HepG2 (cell line): ENCODE results near the gene RNF114. TPM values are rescaled to one million over a fixed set of nuclear protein-coding genes. Genes with fewer than 3 reads are reported as not detected.

ENCODE experiments used
- CENPT ChIP-seq: sonication (generic); formaldehyde crosslinking; IDR thresholded peaks from 2 replicates; pipeline ENCODE4 v1.8.0; 2022; ENCODE audit warnings: low read depth, mild to moderate bottlenecking, moderate library complexity, missing genetic modification reagents
- EED ChIP-seq: sonication (generic); formaldehyde crosslinking; IDR thresholded peaks from 2 replicates; pipeline ENCODE4 v1.5.0; 2020; ENCODE audit warnings: mild to moderate bottlenecking, missing genetic modification reagents
- FOSL2 ChIP-seq: sonication (generic); formaldehyde crosslinking; IDR thresholded peaks from 2 replicates; pipeline ENCODE4 v1.4.0; 2020; ENCODE audit warnings: missing genetic modification reagents
- ZKSCAN8 ChIP-seq: IDR thresholded peaks from 2 replicates; pipeline ENCODE4 v1.6.1; 2016; ENCODE audit warnings: borderline replicate concordance, missing genetic modification reagents, missing compliant biosample characterization
- ZNF18 ChIP-seq: sonication (generic); formaldehyde crosslinking; IDR thresholded peaks from 2 replicates; pipeline ENCODE4 v1.8.0; 2022; ENCODE audit warnings: mild to moderate bottlenecking, missing genetic modification reagents; ENCODE audit not compliant: insufficient replicate concordance
- ZNF224 ChIP-seq: sonication (generic); formaldehyde crosslinking; IDR thresholded peaks from 2 replicates; pipeline ENCODE4 v1.5.0; 2020; ENCODE audit warnings: mild to moderate bottlenecking, missing genetic modification reagents
- ZNF253 ChIP-seq: sonication (generic); formaldehyde crosslinking; IDR thresholded peaks from 2 replicates; pipeline ENCODE4 v1.8.0; 2022; ENCODE audit warnings: mild to moderate bottlenecking, missing genetic modification reagents, borderline replicate concordance
- ZNF256 ChIP-seq: sonication (generic); formaldehyde crosslinking; conservative IDR thresholded peaks from 2 replicates; pipeline ENCODE4 v1.4.0; 2020; ENCODE audit warnings: missing genetic modification reagents
- ZNF292 ChIP-seq: sonication (generic); formaldehyde crosslinking; IDR thresholded peaks from 2 replicates; pipeline ENCODE4 v1.8.1; 2022; ENCODE audit warnings: mild to moderate bottlenecking, low read depth, missing genetic modification reagents, borderline replicate concordance
- ZNF318 ChIP-seq: sonication (generic); formaldehyde crosslinking; IDR thresholded peaks from 2 replicates; pipeline ENCODE4 v1.4.0; 2020; ENCODE audit warnings: mild to moderate bottlenecking, missing genetic modification reagents
- ZNF383 ChIP-seq: sonication (generic); formaldehyde crosslinking; IDR thresholded peaks from 2 replicates; pipeline ENCODE4 v1.4.0; 2020; ENCODE audit warnings: missing genetic modification reagents, mild to moderate bottlenecking, borderline replicate concordance
- ZNF878 ChIP-seq: sonication (generic); formaldehyde crosslinking; IDR thresholded peaks from 2 replicates; pipeline ENCODE4 v1.8.1; 2023; ENCODE audit warnings: mild to moderate bottlenecking, missing genetic modification reagents, moderate library complexity
- polyA plus RNA-seq, 8 experiments: library from polyadenylated mRNA; depleted of rRNA in 3 of 8; stranded (reverse) in 7 of 8; unstranded in 1 of 8; fragments of >200 nt; fragmentation: Illumina TruSeq in 4 of 8; extraction: Trizol in 4 of 8; gene quantifications; 2 replicates each; pipeline versions ENCODE4 v1.2.1 to v1.2.3, GENCODE V29; 2011 to 2016; ENCODE audit warnings: low read depth in 4 of 8, missing spikeins in 1 of 8, mixed read lengths in 1 of 8; ENCODE audit not compliant: insufficient read depth in 1 of 8
- total RNA-seq, 5 experiments: library from RNA; depleted of rRNA; stranded (reverse); fragments of >200 nt; fragmentation: Illumina TruSeq; extraction: Trizol; gene quantifications; 2 replicates each; pipeline ENCODE4 v1.2.3, GENCODE V29; 2016; ENCODE audit warnings: low read depth in 1 of 5
- TF ChIP-seq, protein P1 (sequence below): sonication (generic); formaldehyde crosslinking; IDR thresholded peaks from 2 replicates; pipeline ENCODE4 v1.5.0; 2020; ENCODE audit warnings: mild to moderate bottlenecking, missing genetic modification reagents
- TF ChIP-seq, protein P2 (sequence below): sonication (generic); formaldehyde crosslinking; IDR thresholded peaks from 2 replicates; pipeline ENCODE4 v1.8.0; 2023; ENCODE audit warnings: mild to moderate bottlenecking, missing genetic modification reagents

RNF114 gene
- total and polyA plus RNA-seq, 2 of the 13 experiments (the other 11 are each of a cell fraction or from before 2014, with no cell fraction given): 119 to 126 TPM

- TF ChIP-seq ZNF318 (CRISPR knock-in tag) (0 out of 2 replicates have a peak, but pooled peaks have one; percentile 68), ZNF224 (CRISPR knock-in tag) (no peak), ZNF292 (CRISPR knock-in tag) (0 out of 2 replicates have a peak, but pooled peaks have one; percentile 16), ZNF18 (CRISPR knock-in tag) (no peak), ZKSCAN8 (CRISPR knock-in tag) (peak; percentile 99), ZNF383 (CRISPR knock-in tag) (no peak), EED (CRISPR knock-in tag) (peak; percentile 15; the same call in 1 of the 2 replicates), ZNF878 (CRISPR knock-in tag) (no peak), CENPT (CRISPR knock-in tag) (no peak), ZNF256 (CRISPR knock-in tag) (no peak), ZNF253 (CRISPR knock-in tag) (peak; percentile 63; the same call in 1 of the 2 replicates), FOSL2 (CRISPR knock-in tag) (0 out of 2 replicates have a peak, but pooled peaks have one; percentile 3)
- TF ChIP-seq, protein P1, sequence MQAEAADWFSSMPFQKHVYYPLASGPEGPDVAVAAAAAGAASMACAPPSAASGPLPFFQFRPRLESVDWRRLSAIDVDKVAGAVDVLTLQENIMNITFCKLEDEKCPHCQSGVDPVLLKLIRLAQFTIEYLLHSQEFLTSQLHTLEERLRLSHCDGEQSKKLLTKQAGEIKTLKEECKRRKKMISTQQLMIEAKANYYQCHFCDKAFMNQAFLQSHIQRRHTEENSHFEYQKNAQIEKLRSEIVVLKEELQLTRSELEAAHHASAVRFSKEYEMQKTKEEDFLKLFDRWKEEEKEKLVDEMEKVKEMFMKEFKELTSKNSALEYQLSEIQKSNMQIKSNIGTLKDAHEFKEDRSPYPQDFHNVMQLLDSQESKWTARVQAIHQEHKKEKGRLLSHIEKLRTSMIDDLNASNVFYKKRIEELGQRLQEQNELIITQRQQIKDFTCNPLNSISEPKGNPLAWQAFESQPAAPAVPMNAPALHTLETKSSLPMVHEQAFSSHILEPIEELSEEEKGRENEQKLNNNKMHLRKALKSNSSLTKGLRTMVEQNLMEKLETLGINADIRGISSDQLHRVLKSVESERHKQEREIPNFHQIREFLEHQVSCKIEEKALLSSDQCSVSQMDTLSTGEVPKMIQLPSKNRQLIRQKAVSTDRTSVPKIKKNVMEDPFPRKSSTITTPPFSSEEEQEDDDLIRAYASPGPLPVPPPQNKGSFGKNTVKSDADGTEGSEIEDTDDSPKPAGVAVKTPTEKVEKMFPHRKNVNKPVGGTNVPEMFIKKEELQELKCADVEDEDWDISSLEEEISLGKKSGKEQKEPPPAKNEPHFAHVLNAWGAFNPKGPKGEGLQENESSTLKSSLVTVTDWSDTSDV (CRISPR knock-in tag): 0 out of 2 replicates have a peak, but pooled peaks have one; percentile 1
- TF ChIP-seq, protein P2, sequence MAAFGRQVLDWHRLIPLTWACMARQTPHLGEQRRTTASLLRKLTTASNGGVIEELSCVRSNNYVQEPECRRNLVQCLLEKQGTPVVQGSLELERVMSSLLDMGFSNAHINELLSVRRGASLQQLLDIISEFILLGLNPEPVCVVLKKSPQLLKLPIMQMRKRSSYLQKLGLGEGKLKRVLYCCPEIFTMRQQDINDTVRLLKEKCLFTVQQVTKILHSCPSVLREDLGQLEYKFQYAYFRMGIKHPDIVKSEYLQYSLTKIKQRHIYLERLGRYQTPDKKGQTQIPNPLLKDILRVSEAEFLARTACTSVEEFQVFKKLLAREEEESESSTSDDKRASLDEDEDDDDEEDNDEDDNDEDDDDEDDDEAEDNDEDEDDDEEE (CRISPR knock-in tag): 0 out of 2 replicates have a peak, but pooled peaks have one; percentile 33
Observed at GRCh38 chr20:49914310-49915117, 21.7 kb upstream of the RNF114 start (continued).
